Measurements from ENCODE around the gene FBXO42.

The FBXO42 gene

GRCh38 chr1:16244650-16245285 lies 107.5 kb downstream of the FBXO42 start:
- DNase-seq (ENCODE audit: low read depth, low spot score): no peak

- peak; percentile 87 for DNase-seq (ENCODE audit: low read depth, low spot score)
These were observed 108.2 kb downstream of the FBXO42 start for GRCh38 chr1:16243936-16244649.

- no peak for DNase-seq (ENCODE audit: low read depth, low spot score)
These were observed 109.1 kb downstream of the FBXO42 start for GRCh38 chr1:16243215-16243610.

GRCh38 chr1:16242556-16243214 lies 109.6 kb downstream of the FBXO42 start:
- DNase-seq (ENCODE audit: low read depth, low spot score): no peak

- no peak for DNase-seq (ENCODE audit: low read depth, low spot score)
These were observed 111.0 kb downstream of the FBXO42 start for GRCh38 chr1:16241221-16241708.

DNA sequence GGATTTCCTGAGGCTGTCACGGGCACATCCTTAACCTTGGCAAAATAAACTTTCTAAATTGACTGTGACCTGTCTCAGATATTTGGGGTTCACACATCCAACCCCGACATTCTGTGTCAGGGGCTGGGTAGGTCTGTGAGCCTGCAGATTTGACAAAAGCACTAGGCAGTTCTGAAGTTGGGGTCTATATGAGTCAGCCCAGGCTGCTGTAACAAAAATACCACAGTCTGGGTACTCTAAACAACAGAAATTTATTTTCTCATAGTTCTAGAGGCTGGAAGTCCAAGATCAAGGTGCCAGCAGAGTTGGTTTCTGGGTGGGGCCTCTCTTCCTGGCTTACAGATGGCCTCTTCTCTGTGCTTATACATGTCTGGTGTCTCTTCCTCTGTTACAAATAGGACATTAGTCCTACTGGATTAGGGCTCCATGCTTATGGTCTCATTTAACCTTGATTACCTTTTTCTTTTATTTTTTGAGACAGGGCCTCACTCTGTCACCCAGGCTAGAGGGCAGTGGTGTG lies 112.2 kb downstream of the FBXO42 start:
- DNase-seq (ENCODE audit: low read depth, low spot score): no peak

- no peak for DNase-seq (ENCODE audit: low read depth, low spot score)
These were observed 114.9 kb downstream of the FBXO42 start for GRCh38 chr1:16237343-16237830.

- DNase-seq (ENCODE audit: low read depth, low spot score): peak; percentile 96
These were observed 115.6 kb downstream of the FBXO42 start, which contains the start of gene CPLANE2 for GRCh38 chr1:16236511-16237342. Gene CPLANE2 (minus strand): TSS chr1:16237183. CDS start chr1:16236742, 441 bp downstream.

- peak; percentile 30 for DNase-seq (ENCODE audit: low read depth, low spot score)
These were observed 116.3 kb downstream of the FBXO42 start for GRCh38 chr1:16235944-16236510.

DNA sequence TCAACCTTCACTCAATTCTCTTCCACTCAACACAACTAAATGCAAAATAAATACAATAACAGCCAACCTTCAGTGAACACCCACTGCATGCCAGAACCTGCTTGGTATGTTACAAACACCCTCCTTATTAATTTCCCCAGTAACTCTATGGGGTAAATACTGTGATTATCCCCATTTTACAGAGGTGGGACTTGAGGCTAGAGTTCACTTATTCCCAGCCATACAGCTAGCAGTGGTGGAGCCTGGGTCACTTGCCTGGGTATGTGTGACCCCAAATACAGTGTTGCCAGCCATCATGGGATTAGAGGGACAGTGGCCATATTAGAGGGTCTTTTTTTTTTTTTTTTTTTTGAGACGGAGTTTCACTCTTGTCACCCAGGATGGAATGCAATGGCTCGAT lies 116.9 kb downstream of the FBXO42 start:
- DNase-seq (ENCODE audit: low read depth, low spot score): no peak

GRCh38 chr1:16233431-16233830 lies 118.8 kb downstream of the FBXO42 start:
- no peak for DNase-seq (ENCODE audit: low read depth, low spot score)

DNA sequence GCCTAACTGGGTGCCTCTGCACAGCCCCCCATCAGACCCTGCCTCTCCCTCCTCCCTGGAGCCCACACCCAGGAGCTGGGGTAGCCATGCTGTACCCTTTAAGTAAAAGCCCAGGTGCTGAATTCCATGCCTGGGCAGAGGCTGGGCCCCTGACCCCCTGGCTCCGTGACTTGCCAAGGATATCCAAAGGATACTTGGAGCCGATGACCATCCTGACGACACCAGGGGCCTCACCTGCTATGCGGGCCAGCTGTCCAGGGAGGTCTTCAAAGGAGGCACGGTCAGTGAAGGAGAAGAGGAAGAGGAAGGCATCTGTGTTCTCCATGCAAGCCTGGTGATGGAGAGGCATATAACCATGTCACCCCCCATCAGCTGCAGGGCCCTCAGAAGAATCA lies 120.0 kb downstream of the FBXO42 start:
- DNase-seq (ENCODE audit: low read depth, low spot score): no peak

GRCh38 chr1:16231331-16232315 lies 120.7 kb downstream of the FBXO42 start:
- DNase-seq (ENCODE audit: low read depth, low spot score): no peak

DNA sequence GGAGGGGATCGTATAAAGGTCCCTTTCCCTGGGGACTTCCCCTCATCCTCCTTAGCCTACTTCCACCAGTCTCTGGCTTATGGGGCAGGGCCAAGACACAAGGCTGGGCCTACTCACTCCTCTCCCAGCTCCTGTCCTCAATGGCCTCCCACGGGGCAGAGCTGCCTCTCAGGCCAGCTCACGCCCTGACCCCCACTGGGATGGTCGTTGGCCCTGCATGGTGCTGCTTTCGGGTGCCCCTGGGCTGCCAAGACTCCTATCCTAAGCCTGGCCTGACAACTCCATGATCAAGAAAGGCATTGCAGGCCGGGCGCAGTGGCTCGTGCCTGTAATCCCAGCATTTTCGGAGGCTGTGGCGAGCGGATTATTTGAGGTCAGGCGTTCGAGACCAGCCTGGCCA lies 121.5 kb downstream of the FBXO42 start:
- DNase-seq (ENCODE audit: low read depth, low spot score): no peak

DNA sequence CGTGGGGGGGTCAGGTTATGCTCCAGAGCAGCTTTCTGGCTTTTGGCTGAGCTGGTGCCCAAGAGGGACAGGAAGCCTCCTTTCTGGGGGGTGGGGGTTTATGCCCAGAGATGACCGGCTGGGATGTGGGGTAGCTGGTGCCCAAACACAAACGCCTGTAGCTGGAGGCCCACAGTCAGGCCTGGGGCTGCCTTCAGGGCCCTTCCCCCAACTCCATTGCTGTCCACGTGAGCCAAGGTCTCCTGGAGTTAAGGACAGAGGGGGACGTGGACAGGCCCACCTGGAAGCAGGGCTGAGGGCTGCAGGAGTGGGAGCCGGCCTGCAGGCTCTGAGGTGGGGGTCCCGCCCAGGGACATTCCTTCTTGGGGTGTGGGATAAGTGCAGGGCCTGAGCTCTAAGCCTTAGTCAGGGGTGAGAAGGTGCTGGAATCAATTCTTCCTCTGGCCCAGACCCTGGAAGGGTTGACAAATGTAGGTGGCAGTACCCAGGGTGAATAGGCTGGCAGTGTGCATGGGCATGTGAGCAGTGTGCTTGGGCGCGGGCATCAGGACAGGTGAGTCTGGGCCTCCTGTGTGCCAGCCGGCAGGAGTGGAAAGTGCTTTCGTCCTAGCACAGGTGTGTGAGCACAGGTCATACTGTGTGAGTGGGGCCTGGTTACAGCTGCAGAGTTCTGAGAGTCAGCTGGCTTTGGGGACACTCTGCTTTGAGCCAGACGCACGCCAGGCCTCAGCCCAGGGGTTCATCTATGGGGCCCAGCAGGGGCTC lies 122.1 kb downstream of the FBXO42 start:
- no peak for DNase-seq (ENCODE audit: low read depth, low spot score)

GRCh38 chr1:16226490-16227179 lies 125.6 kb downstream of the FBXO42 start:
- DNase-seq (ENCODE audit: low read depth, low spot score): peak; percentile 82

GRCh38 chr1:16226129-16226489 lies 126.2 kb downstream of the FBXO42 start:
- no peak for DNase-seq (ENCODE audit: low read depth, low spot score)

DNA sequence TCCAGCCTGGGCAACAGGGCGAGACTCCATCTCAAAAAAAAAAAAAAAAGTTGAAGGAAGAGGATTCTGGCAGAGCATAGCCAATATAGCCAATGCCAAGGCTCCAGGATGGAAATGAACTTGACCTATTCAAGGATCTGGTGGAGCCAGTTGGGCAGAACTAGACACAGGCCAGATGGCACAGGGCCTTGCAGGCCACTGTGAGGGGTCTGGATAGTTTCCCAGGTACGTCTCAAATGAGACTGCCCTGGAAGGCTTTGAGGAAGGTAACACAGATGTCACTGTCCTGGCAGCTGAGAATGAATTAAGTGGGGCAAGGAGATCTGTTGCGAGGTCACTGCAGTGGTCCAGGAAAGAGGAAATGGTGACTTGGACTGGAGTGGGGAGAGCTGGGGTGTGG lies 127.8 kb downstream of the FBXO42 start:
- DNase-seq (ENCODE audit: low read depth, low spot score): no peak

All from ELF-1 (cell line).